ENCODE data around the gene HPF1.
A peak's percentile ranks its signal among the peaks of the same experiment; 100 is the strongest.

Gene HPF1

GRCh38 chr4:169768385-169768784 lies 10.6 kb upstream of the HPF1 start:
- no peak for TF ChIP-seq CTCF (conservative IDR thresholded peaks at IDR 0.05; ENCODE audit: low read depth)
- no peak overlapping the region for H3K27ac ChIP-seq
- POLR2A ChIA-PET (ENCODE audit: low non-redundant PET): no interaction called here
- DNase-seq (ENCODE audit: low spot score): no peak
- CTCF ChIA-PET: interaction anchor here (1.2 kb wide), 1 partner anchor 156 kb away, joined by 4 read pairs; the partner anchor contains the start of gene NEK1

- no peak for TF ChIP-seq CTCF (conservative IDR thresholded peaks at IDR 0.05; ENCODE audit: low read depth)
- DNase-seq (ENCODE audit: low spot score): no peak
- ChIA-PET POLR2A (ENCODE audit: low non-redundant PET) (no interaction called here), CTCF (interaction anchor here (1.3 kb wide), 1 partner anchor 153 kb away, joined by 6 read pairs; no protein-coding TSS in a partner anchor)
- H3K27ac ChIP-seq: no peak overlapping the region
Measured at GRCh38 chr4:169766741-169767140, 9.0 kb upstream of the HPF1 start.

- DNase-seq (ENCODE audit: low spot score): no peak
- ChIA-PET POLR2A (ENCODE audit: low non-redundant PET) (no interaction called here), CTCF (interaction anchor here (0.7 kb wide), 2 partner anchors 223 to 335 kb away, joined by 3 to 4 read pairs; no protein-coding TSS in a partner anchor)
- no peak for TF ChIP-seq CTCF (conservative IDR thresholded peaks at IDR 0.05; ENCODE audit: low read depth)
- H3K27ac ChIP-seq: no peak overlapping the region
Measured at GRCh38 chr4:169765835-169766234, 8.1 kb upstream of the HPF1 start.

DNA sequence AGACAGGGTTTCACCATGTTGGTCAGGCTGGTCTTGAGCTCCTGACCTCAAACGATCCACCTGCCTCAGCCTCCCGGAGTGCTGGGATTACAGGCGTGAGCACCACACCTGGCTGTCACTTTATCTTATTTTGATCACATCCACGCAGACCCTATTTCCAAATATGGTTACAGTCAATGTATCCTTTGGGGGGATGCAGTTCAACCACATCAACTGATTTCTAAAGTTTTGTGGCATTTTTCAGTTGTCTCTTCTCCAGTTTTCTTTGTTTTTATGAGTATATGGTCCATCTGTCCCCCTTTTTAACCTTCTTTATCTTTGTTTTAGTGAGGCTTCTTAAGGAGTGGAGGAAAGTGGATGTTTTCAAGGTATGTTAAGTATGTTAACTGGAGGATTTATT lies 4.1 kb upstream of the HPF1 start:
- no peak for TF ChIP-seq CTCF (conservative IDR thresholded peaks at IDR 0.05; ENCODE audit: low read depth)
- ChIA-PET CTCF (no interaction called here), POLR2A (ENCODE audit: low non-redundant PET) (no interaction called here)
- no peak overlapping the region for H3K27ac ChIP-seq
- no peak for DNase-seq (ENCODE audit: low spot score)

GRCh38 chr4:169758401-169758962 lies 738 bp upstream of the HPF1 start:
- DNase-seq (ENCODE audit: low spot score): no peak
- ChIA-PET POLR2A (ENCODE audit: low non-redundant PET) (no interaction called here), CTCF (no interaction called here)
- H3K27ac ChIP-seq: no peak overlapping the region
- TF ChIP-seq CTCF (conservative IDR thresholded peaks at IDR 0.05; ENCODE audit: low read depth): no peak

DNA sequence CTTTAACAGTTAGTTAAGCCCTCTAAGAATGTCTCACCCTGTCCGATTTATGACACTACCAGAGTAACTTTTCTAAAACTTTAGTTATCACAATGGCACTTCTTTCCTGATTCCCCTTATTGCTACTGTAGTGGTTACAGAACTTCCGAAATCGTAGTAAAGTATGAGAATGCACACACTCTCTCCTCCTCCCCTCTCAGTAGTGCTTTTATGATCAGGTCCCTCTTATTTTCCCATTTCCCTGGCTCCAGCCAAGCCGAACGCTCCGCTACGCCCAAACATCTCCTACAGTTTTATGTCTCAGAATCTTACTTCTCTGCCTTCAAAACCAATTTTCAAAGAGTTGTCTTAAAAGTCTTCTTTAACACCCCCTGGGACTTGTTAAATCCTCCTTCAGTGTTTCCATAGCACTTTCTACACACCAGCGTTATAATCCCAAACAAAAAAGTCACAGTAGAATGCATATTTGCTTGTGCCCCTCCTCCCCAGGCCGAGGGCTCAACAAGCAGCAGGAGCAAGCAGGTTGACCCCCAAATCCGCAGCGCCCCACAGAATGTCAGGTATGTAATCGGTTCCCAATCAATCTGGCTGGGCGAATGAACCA lies 671 bp downstream of the HPF1 start:
- no peak for DNase-seq (ENCODE audit: low spot score)
- TF ChIP-seq CTCF (conservative IDR thresholded peaks at IDR 0.05; ENCODE audit: low read depth): no peak
- ChIA-PET POLR2A (ENCODE audit: low non-redundant PET) (no interaction called here), CTCF (interaction anchor here (0.6 kb wide), 2 partner anchors 12 to 1372 kb away, joined by 3 read pairs; no protein-coding TSS in a partner anchor)
- peak overlapping the region; percentile 87 for H3K27ac ChIP-seq
